Measurements from ENCODE around the gene SENP5. TPM values are rescaled to one million over a fixed set of nuclear protein-coding genes. Genes with fewer than 3 reads are reported as not detected.
"Not testable (repeated sequence)": the region's sequence is repeated elsewhere in the genome, so short reads cannot be mapped to it uniquely, and the experiment has no call there.

The SENP5 gene
- total RNA-seq, 1 experiment from 2014 or later = 33.6 TPM

DNA sequence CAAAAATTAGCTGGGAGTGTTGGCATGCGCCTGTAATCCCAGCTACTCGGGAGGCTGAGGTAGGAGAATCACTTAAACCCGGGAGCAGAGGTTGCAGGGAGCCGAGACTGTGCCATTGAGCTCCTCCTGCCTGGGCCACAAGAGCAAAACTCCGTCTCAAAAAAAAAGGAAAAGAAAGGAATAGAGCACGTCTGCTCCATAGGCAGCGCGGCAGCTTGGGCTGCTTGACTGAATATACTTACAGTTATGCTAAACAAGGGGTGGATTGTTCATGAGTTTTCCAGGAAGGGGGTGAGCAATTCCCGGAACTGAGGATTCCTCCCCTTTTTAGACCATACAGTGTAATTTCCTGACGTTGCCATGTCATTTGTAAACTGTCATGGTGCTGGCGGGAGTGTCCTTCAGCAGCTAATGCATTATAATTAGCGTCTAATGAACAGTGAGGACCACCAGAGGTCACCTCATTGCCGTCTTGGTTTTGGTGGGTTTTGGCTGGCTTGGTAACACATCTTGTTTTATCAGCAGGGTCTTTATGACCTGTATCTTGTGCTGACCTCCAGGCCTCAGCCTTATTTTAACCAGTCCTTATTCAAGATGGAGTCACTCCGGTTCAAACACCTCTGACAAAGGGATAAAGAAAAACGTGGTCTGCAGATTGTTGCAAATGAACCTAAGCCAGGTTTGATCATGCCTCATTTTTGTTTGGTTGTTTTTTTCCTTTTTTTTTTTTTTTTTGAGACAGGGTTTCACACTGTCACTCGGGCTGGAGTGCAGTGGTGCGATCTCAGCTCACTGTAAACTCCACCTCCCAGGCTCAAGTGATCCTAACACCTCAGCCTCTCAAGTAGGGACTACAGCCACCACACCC lies 24.9 kb upstream of the SENP5 start:
- intact Hi-C loops (cut with micrococcal nuclease; ENCODE audit: unreplicated experiment) = loop anchor here (1.0 kb wide), 1 partner anchor 50 kb away; no protein-coding TSS in a partner anchor
- Mint-ChIP-seq H3K9me3 (ENCODE audit: unreplicated experiment) (no peaks in the 10 kb centered on the region), H3K4me1 (ENCODE audit: low read depth, unreplicated experiment) (no peaks in the 10 kb centered on the region), H3K27me3 (ENCODE audit: insufficient read depth, unreplicated experiment) (no peaks in the 10 kb centered on the region), H3K27ac (ENCODE audit: unreplicated experiment) (peak overlapping the region; percentile 19), H3K4me3 (ENCODE audit: unreplicated experiment) (no peak overlapping the region), H3K36me3 (ENCODE audit: insufficient read depth, unreplicated experiment) (peaks cover under 1% of the 10 kb centered on the region)
- no peak for DNase-seq
- Histone ChIP-seq H3K9me3 (no peaks in the 10 kb centered on the region), H3K4me1 (peaks cover 8% of the 10 kb centered on the region), H3K36me3 (ENCODE audit: control insufficient read depth, insufficient read depth, low read length) (no peaks in the 10 kb centered on the region), H3K4me3 (ENCODE audit: low read depth, low read length) (no peak overlapping the region), H3K27me3 (replicated peaks; ENCODE audit: control insufficient read depth, insufficient read depth, low read length) (no peaks in the 10 kb centered on the region)
- ChIA-PET POLR2A (no interaction called here), CTCF (no interaction called here)
- no TSS peak for BruUV-seq (replicated peaks)
- TF ChIP-seq, protein P1, sequence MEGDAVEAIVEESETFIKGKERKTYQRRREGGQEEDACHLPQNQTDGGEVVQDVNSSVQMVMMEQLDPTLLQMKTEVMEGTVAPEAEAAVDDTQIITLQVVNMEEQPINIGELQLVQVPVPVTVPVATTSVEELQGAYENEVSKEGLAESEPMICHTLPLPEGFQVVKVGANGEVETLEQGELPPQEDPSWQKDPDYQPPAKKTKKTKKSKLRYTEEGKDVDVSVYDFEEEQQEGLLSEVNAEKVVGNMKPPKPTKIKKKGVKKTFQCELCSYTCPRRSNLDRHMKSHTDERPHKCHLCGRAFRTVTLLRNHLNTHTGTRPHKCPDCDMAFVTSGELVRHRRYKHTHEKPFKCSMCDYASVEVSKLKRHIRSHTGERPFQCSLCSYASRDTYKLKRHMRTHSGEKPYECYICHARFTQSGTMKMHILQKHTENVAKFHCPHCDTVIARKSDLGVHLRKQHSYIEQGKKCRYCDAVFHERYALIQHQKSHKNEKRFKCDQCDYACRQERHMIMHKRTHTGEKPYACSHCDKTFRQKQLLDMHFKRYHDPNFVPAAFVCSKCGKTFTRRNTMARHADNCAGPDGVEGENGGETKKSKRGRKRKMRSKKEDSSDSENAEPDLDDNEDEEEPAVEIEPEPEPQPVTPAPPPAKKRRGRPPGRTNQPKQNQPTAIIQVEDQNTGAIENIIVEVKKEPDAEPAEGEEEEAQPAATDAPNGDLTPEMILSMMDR (IDR thresholded peaks at IDR 0.05; ENCODE audit: insufficient read depth in 1 of 2, low read depth in 1 of 2, low read length in 1 of 2, severe bottlenecking in 1 of 2, unreplicated experiment in 1 of 2) = no peak

DNA sequence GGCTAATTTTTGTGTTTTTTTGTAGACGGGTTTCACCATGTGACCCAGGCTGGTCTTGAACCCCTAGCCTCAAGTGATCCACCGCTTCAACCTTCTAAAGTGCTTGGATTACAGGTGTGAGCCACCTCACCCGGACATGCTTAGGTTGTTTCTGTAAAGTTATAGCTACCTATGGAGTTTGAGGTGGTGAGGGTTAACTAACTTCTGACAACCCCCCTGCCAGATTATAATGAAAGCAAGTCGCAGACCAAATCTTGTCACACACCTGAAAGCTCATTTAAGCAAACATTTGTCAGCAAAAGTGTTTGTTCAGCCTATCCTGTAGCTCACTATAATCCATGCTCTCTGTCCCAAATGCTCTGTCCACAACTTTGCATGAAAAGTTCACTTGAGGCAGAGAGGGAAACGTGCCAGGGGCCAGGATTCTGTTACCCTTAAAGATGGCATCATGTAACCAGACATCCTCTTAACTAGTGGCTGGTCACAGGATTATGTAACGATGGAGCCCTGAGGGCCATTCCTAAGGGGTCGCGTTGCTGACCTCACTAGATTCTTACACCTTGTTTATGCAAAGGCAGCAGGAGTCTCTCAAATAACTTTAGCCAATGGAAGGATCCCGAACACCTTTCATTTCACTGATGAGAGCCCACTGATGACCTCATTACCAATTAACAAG lies 24.1 kb upstream of the SENP5 start:
- Mint-ChIP-seq H3K27ac (ENCODE audit: unreplicated experiment) (no peak overlapping the region), H3K27me3 (ENCODE audit: insufficient read depth, unreplicated experiment) (no peaks in the 10 kb centered on the region), H3K4me1 (ENCODE audit: low read depth, unreplicated experiment) (no peaks in the 10 kb centered on the region), H3K9me3 (ENCODE audit: unreplicated experiment) (no peaks in the 10 kb centered on the region), H3K4me3 (ENCODE audit: unreplicated experiment) (no peak overlapping the region), H3K36me3 (ENCODE audit: insufficient read depth, unreplicated experiment) (no peaks in the 10 kb centered on the region)
- ChIA-PET POLR2A (interaction anchor here (0.6 kb wide), 1 partner anchor 1244 kb away, joined by 5 read pairs; no protein-coding TSS in a partner anchor), CTCF (no interaction called here)
- BruUV-seq (replicated peaks) = no TSS peak
- Histone ChIP-seq H3K27me3 (replicated peaks; ENCODE audit: control insufficient read depth, insufficient read depth, low read length) (no peaks in the 10 kb centered on the region), H3K4me1 (peaks cover 8% of the 10 kb centered on the region), H3K9me3 (peaks cover 6% of the 10 kb centered on the region; the same call in 1 of the 2 replicates), H3K36me3 (ENCODE audit: control insufficient read depth, insufficient read depth, low read length) (no peaks in the 10 kb centered on the region), H3K4me3 (ENCODE audit: low read depth, low read length) (no peak overlapping the region)
- intact Hi-C loops (cut with micrococcal nuclease; ENCODE audit: unreplicated experiment) = loop anchor here (1.0 kb wide), 1 partner anchor 50 kb away; no protein-coding TSS in a partner anchor
- peak; percentile 62 to 70 for DNase-seq
- TF ChIP-seq, protein P1 (IDR thresholded peaks at IDR 0.05; ENCODE audit: insufficient read depth in 1 of 2, low read depth in 1 of 2, low read length in 1 of 2, severe bottlenecking in 1 of 2, unreplicated experiment in 1 of 2) = no peak

DNA sequence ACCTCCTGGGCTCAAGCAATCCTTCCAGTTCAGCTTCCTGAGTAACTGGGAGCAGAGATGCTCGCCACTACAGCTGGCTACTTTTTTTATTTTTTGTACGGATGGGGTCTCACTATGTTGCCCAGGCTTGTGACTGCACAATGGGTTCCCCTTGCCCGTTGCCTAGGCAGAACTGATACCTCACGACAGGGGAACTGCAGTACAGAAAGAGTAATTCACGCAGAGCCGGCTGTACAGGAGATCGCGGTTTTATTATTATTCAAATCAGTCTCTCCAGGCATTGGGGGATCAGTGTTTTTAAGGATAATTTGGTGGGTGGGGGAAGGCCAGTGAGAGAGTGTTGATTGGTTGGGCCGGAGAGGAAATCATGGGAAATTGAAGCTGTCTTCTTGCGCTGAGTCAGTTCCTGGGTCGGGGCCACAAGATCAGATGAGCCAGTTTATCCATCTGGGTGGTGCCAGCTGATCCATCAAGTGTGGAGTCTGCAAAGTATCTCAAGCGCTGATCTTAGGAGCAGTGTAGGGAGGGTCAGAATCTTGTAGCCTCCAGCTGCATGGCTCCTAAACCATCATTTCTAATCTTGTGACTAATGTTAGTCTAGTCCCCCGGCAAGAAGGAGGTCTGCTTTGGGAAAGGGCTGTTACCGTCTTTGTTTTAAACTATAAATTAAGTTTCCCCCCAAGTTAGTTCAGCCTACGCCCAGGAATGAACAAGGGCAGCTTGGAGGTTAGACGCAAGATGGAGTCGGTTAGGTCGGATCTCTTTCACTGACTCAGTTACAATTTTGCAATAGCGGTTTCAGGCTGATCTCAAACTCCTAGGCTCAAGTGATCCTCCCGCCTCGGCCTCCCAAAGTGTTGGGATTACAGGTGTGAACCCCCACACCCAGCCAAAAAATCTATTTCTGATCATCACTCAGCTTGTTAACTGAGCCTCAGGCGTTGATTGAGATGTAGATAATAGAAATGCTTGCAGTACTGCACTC lies 23.2 kb upstream of the SENP5 start:
- H3K36me3 Mint-ChIP-seq (ENCODE audit: insufficient read depth, unreplicated experiment); DNase-seq; H3K9me3 Mint-ChIP-seq (ENCODE audit: unreplicated experiment); H3K36me3 ChIP-seq (ENCODE audit: control insufficient read depth, insufficient read depth, low read length); CTCF ChIA-PET; BruUV-seq (replicated peaks); H3K4me1 Mint-ChIP-seq (ENCODE audit: low read depth, unreplicated experiment); intact Hi-C loops (cut with micrococcal nuclease; ENCODE audit: unreplicated experiment); H3K4me3 ChIP-seq (ENCODE audit: low read depth, low read length); H3K4me1 ChIP-seq; H3K27me3 ChIP-seq (replicated peaks; ENCODE audit: control insufficient read depth, insufficient read depth, low read length); H3K4me3 Mint-ChIP-seq (ENCODE audit: unreplicated experiment); H3K27me3 Mint-ChIP-seq (ENCODE audit: insufficient read depth, unreplicated experiment); H3K27ac Mint-ChIP-seq (ENCODE audit: unreplicated experiment): not testable (repeated sequence)
- POLR2A ChIA-PET = interaction anchor here (0.6 kb wide), 1 partner anchor 1301 kb away, joined by 5 read pairs; no protein-coding TSS in a partner anchor
- H3K9me3 ChIP-seq = peaks cover 12% of the 10 kb centered on the region; the same call in 1 of the 2 replicates

DNA sequence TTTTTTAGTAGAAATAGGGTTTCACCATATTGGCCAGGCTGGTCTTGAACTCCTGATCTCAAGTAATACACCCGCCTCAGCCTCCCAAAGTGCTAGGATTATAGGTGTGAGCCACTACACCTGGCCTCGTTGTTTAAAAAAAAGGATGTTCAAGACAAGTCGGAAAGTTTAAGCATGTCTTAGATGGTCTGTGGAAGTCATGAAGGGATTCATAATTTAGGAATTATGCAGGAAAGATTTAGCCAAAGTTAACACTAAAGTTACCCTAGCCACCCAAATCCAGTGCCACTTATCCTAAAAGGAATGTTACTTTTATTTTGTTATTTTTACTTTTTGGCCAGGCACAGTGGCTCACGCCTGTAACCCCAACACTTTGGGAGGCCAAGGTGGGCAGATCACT lies 19.3 kb upstream of the SENP5 start:
- DNase-seq; H3K27me3 Mint-ChIP-seq (ENCODE audit: insufficient read depth, unreplicated experiment); H3K4me3 ChIP-seq (ENCODE audit: low read depth, low read length); H3K4me1 ChIP-seq; POLR2A ChIA-PET; H3K4me3 Mint-ChIP-seq (ENCODE audit: unreplicated experiment); intact Hi-C loops (cut with micrococcal nuclease; ENCODE audit: unreplicated experiment); H3K9me3 Mint-ChIP-seq (ENCODE audit: unreplicated experiment); H3K36me3 ChIP-seq (ENCODE audit: control insufficient read depth, insufficient read depth, low read length); H3K36me3 Mint-ChIP-seq (ENCODE audit: insufficient read depth, unreplicated experiment); H3K27me3 ChIP-seq (replicated peaks; ENCODE audit: control insufficient read depth, insufficient read depth, low read length); H3K27ac Mint-ChIP-seq (ENCODE audit: unreplicated experiment); H3K4me1 Mint-ChIP-seq (ENCODE audit: low read depth, unreplicated experiment); BruUV-seq (replicated peaks); CTCF ChIA-PET: not testable (repeated sequence)
- peaks cover 13% of the 10 kb centered on the region; the same call in 1 of the 2 replicates for H3K9me3 ChIP-seq
